ENCODE results near the gene EFCAB6.

Gene EFCAB6

GRCh38 chr22:43516386-43516785, 295.7 kb downstream of the EFCAB6 start:
- no peak for DNase-seq (ENCODE audit: low spot score)
- no peak for TF ChIP-seq CTCF (IDR thresholded peaks at IDR 0.05; ENCODE audit: extremely low read depth, missing control alignments)

GRCh38 chr22:43515902-43516301, 296.2 kb downstream of the EFCAB6 start:
- no peak for TF ChIP-seq CTCF (IDR thresholded peaks at IDR 0.05; ENCODE audit: extremely low read depth, missing control alignments)

GRCh38 chr22:43515411-43515810, 296.7 kb downstream of the EFCAB6 start:
- no peak for DNase-seq (ENCODE audit: low spot score)
- no peak for TF ChIP-seq CTCF (IDR thresholded peaks at IDR 0.05; ENCODE audit: extremely low read depth, missing control alignments)

More at GRCh38 chr22:43515902-43516301, 296.2 kb downstream of the EFCAB6 start:
- DNase-seq (ENCODE audit: low spot score): no peak

GRCh38 chr22:43514476-43515157, 297.5 kb downstream of the EFCAB6 start:
- TF ChIP-seq CTCF (IDR thresholded peaks at IDR 0.05; ENCODE audit: extremely low read depth, missing control alignments): no peak
- DNase-seq (ENCODE audit: low spot score): no peak

- no peak for TF ChIP-seq CTCF (IDR thresholded peaks at IDR 0.05; ENCODE audit: extremely low read depth, missing control alignments)
- DNase-seq (ENCODE audit: low spot score): no peak
Observed at GRCh38 chr22:43512279-43512678, 299.8 kb downstream of the EFCAB6 start.

- DNase-seq (ENCODE audit: low spot score): no peak
- TF ChIP-seq CTCF (IDR thresholded peaks at IDR 0.05; ENCODE audit: extremely low read depth, missing control alignments): no peak
Observed at GRCh38 chr22:43511276-43511910, 300.7 kb downstream of the EFCAB6 start.

- TF ChIP-seq CTCF (IDR thresholded peaks at IDR 0.05; ENCODE audit: extremely low read depth, missing control alignments): no peak
- DNase-seq (ENCODE audit: low spot score): no peak
Observed at GRCh38 chr22:43510281-43511070, 301.6 kb downstream of the EFCAB6 start.

Measured in GM20000 (cell line).